Naive thymus-derived CD4-positive, alpha-beta T cell (primary cell): Measurements from ENCODE around the gene ZNF507. TPM values are rescaled to one million over a fixed set of nuclear protein-coding genes. Genes with fewer than 3 reads are reported as not detected.
A peak's percentile ranks its signal among the peaks of the same experiment; 100 is the strongest.

ENCODE experiments used
- ATAC-seq: fragments of 150-1000 bp; cut with Tn5 transposase; 2 replicates; pipeline ENCODE4 v1.10.0; 2021; ENCODE audit warnings: mild to moderate bottlenecking, moderate library complexity
- CTCF ChIA-PET: fragments of 350-600 bp; sonication (Branson Sonifier 250); formaldehyde crosslinking; loops from one replicate; lab custom pipeline; 2021; ENCODE audit warnings: antibody characterized with exemption; lab: Charles Lee
- POLR2A ChIA-PET: fragments of 350-600 bp; sonication (Branson Sonifier 250); formaldehyde crosslinking; loops from one replicate; lab custom pipeline; 2021; ENCODE audit warnings: antibody characterized with exemption, inconsistent platforms; lab: Charles Lee
- DNase-seq, 9 donors: peaks; one replicate each; pipeline versions ENCODE4 v3.0.0 to v3.0.0-alpha.2; 2020 to 2022; ENCODE audit warnings: mixed read lengths in 1 of 9
- H3K27ac ChIP-seq: one replicate; pipeline ENCODE4 v1.7.0; 2013; ENCODE audit warnings: mild to moderate bottlenecking, low read depth, low read length, moderate library complexity
- H3K27me3 ChIP-seq, 2 donors: one replicate each; pipeline ENCODE4 v1.7.0; 2013; ENCODE audit warnings: low read length in 2 of 2, mild to moderate bottlenecking in 2 of 2, moderate library complexity in 2 of 2; ENCODE audit not compliant: control insufficient read depth in 2 of 2, insufficient read depth in 2 of 2
- H3K36me3 ChIP-seq, 3 experiments: 1 replicate in 2 of 3; 2 replicates in 1 of 3; pipeline ENCODE4 v1.7.0; 2013; ENCODE audit warnings: low read length in 3 of 3, mild to moderate bottlenecking in 3 of 3, moderate library complexity in 1 of 3; ENCODE audit not compliant: insufficient read depth in 3 of 3, control insufficient read depth in 2 of 3
- H3K4me1 ChIP-seq, 2 donors: one replicate each; pipeline ENCODE4 v1.7.0; 2013; ENCODE audit warnings: low read length in 2 of 2, mild to moderate bottlenecking in 2 of 2, moderate library complexity in 1 of 2; ENCODE audit not compliant: control insufficient read depth in 2 of 2, insufficient read depth in 2 of 2
- H3K4me3 ChIP-seq: 2 replicates; pipeline ENCODE4 v1.7.0; 2013; ENCODE audit warnings: mild to moderate bottlenecking, low read length
- H3K9me3 ChIP-seq, 3 experiments: 1 replicate in 2 of 3; 2 replicates in 1 of 3; pipeline ENCODE4 v1.7.0; 2013; ENCODE audit warnings: low read length in 3 of 3; ENCODE audit not compliant: control insufficient read depth in 2 of 3
- H3K27ac Mint-ChIP-seq, 9 donors: one replicate each; pipeline ENCODE4 v1.8.0; 2020 to 2022; ENCODE audit warnings: mixed read lengths in 9 of 9, mild to moderate bottlenecking in 8 of 9, moderate library complexity in 5 of 9, inconsistent platforms in 2 of 9
- H3K27me3 Mint-ChIP-seq, 5 donors: one replicate each; pipeline ENCODE4 v1.8.0; 2021 to 2022; ENCODE audit warnings: mixed read lengths in 5 of 5, mild to moderate bottlenecking in 1 of 5
- H3K36me3 Mint-ChIP-seq, 5 donors: one replicate each; pipeline ENCODE4 v1.8.0; 2020 to 2022; ENCODE audit warnings: mixed read lengths in 5 of 5, mild to moderate bottlenecking in 3 of 5, inconsistent platforms in 1 of 5
- H3K4me1 Mint-ChIP-seq, 7 donors: one replicate each; pipeline ENCODE4 v1.8.0; 2020 to 2022; ENCODE audit warnings: mixed read lengths in 7 of 7, mild to moderate bottlenecking in 3 of 7, inconsistent platforms in 1 of 7
- H3K4me3 Mint-ChIP-seq, 10 donors: one replicate each; pipeline ENCODE4 v1.8.0; 2020 to 2022; ENCODE audit warnings: mild to moderate bottlenecking in 10 of 10, mixed read lengths in 10 of 10, moderate library complexity in 6 of 10, inconsistent platforms in 2 of 10
- H3K9me3 Mint-ChIP-seq, 11 donors: one replicate each; pipeline ENCODE4 v1.8.0; 2020 to 2022; ENCODE audit warnings: mixed read lengths in 11 of 11, mild to moderate bottlenecking in 4 of 11, inconsistent platforms in 1 of 11, moderate library complexity in 1 of 11
- intact Hi-C, 2 donors: fragments of 100-400 bp; cut with micrococcal nuclease; formaldehyde crosslinking; loops; one replicate each; pipeline ENCODE4 v1.15.1; 2023
- polyA plus RNA-seq, 2 donors: library from polyadenylated mRNA; unstranded; fragments of 300-500 nt; fragmentation: Illumina TruSeq; gene quantifications; one replicate each; pipeline ENCODE4 v1.2.3, GENCODE V29; 2021
- total RNA-seq, 6 experiments: library from RNA in 5 of 6; stranded (reverse) in 5 of 6; gene quantifications; 1 replicate in 5 of 6; 2 replicates in 1 of 6; pipeline ENCODE4 v1.2.3 and lab custom pipeline; 2021 to 2026

Gene ZNF507
- total and polyA plus RNA-seq, 7 experiments from 2014 or later = 11.2 to 46.3 (median 30.1) TPM

- no peaks in the 10 kb centered on the region for H3K9me3 ChIP-seq
- peaks cover 4 to 12% of the 10 kb centered on the region in 2 donors for H3K4me1 ChIP-seq
- no peak overlapping the region for H3K27ac ChIP-seq
- POLR2A ChIA-PET = no interaction called here
- H3K4me3 ChIP-seq = no peak overlapping the region
- Mint-ChIP-seq H3K27ac (peak overlapping the region; percentile 52 to 91 (median 88)), H3K9me3 (no peaks in the 10 kb centered on the region), H3K4me3 (peak overlapping the region; percentile 80 to 93 (median 88)), H3K27me3 (no peaks in the 10 kb centered on the region), H3K36me3 (peaks cover 4 to 25% (median 16%) of the 10 kb centered on the region in 5 donors), H3K4me1 (peaks cover under 1 to 30% (median 17%) of the 10 kb centered on the region in 7 donors)
- intact Hi-C loops = loop anchor here (2.0 to 10.0 kb wide), 3 partner anchors 565 to 966 kb away; partner anchors contain the start of genes CEBPG (in 1 of the 2), CEP89 (in 1 of the 2), FAAP24 (in 1 of the 2) and GPATCH1 (in 1 of the 2)
- CTCF ChIA-PET = no interaction called here
- DNase-seq (no peak), ATAC-seq (no peak)
- H3K27me3 ChIP-seq = no peaks in the 10 kb centered on the region
- peaks cover 3 to 9% (median 5%) of the 10 kb centered on the region in 3 experiments for H3K36me3 ChIP-seq
Measured at GRCh38 chr19:32407004-32407992, 61.9 kb downstream of the ZNF507 start.

GRCh38 chr19:32415246-32415645 lies 69.8 kb downstream of the ZNF507 start:
- Histone ChIP-seq H3K4me1 (no peaks in the 10 kb centered on the region), H3K9me3 (no peaks in the 10 kb centered on the region), H3K4me3 (no peak overlapping the region), H3K27me3 (no peaks in the 10 kb centered on the region), H3K27ac (no peak overlapping the region), H3K36me3 (peaks cover 0 to 14% (median 3%) of the 10 kb centered on the region in 3 experiments)
- Mint-ChIP-seq H3K27ac (peak overlapping the region in 1 of 9 donors; percentile 63), H3K4me1 (peaks cover 0 to 8% (median 0%) of the 10 kb centered on the region in 7 donors), H3K4me3 (no peak overlapping the region), H3K27me3 (no peaks in the 10 kb centered on the region), H3K9me3 (no peaks in the 10 kb centered on the region), H3K36me3 (peaks cover 8 to 45% (median 38%) of the 10 kb centered on the region in 5 donors)
- no peak for DNase-seq
- ATAC-seq = no peak
- CTCF ChIA-PET = no interaction called here
- POLR2A ChIA-PET = interaction anchor here (0.6 kb wide), 1 partner anchor 261 kb away, joined by 3 read pairs; no protein-coding TSS in a partner anchor
- intact Hi-C loops = no loop called here

GRCh38 chr19:32415669-32416068 lies 70.3 kb downstream of the ZNF507 start:
- Histone ChIP-seq H3K4me1 (no peaks in the 10 kb centered on the region), H3K4me3 (no peak overlapping the region), H3K9me3 (no peaks in the 10 kb centered on the region), H3K27ac (no peak overlapping the region), H3K27me3 (no peaks in the 10 kb centered on the region), H3K36me3 (peaks cover 0 to 14% (median 3%) of the 10 kb centered on the region in 3 experiments)
- ATAC-seq (no peak), DNase-seq (no peak)
- Mint-ChIP-seq H3K36me3 (peaks cover 8 to 43% (median 37%) of the 10 kb centered on the region in 5 donors), H3K27ac (peak overlapping the region in 1 of 9 donors; percentile 1), H3K4me1 (peaks cover 0 to 8% (median 0%) of the 10 kb centered on the region in 7 donors), H3K4me3 (no peak overlapping the region), H3K9me3 (no peaks in the 10 kb centered on the region), H3K27me3 (no peaks in the 10 kb centered on the region)
- intact Hi-C loops = no loop called here
- ChIA-PET POLR2A (interaction anchor here (0.6 kb wide), 1 partner anchor 261 kb away, joined by 3 read pairs; no protein-coding TSS in a partner anchor), CTCF (no interaction called here)

GRCh38 chr19:32416749-32417456 lies 71.5 kb downstream of the ZNF507 start:
- Mint-ChIP-seq H3K27me3 (no peaks in the 10 kb centered on the region), H3K4me3 (no peak overlapping the region), H3K27ac (no peak overlapping the region), H3K4me1 (peaks cover 4 to 12% (median 6%) of the 10 kb centered on the region in 7 donors), H3K36me3 (peaks cover 3 to 35% (median 32%) of the 10 kb centered on the region in 5 donors), H3K9me3 (no peaks in the 10 kb centered on the region)
- H3K27me3 ChIP-seq = no peaks in the 10 kb centered on the region
- H3K27ac ChIP-seq = no peak overlapping the region
- ChIA-PET POLR2A (interaction anchor here (0.6 kb wide), 2 partner anchors 38 to 43 kb away, joined by 3 read pairs; no protein-coding TSS in a partner anchor), CTCF (interaction anchor here (0.5 kb wide), 1 partner anchor 77 kb away, joined by 3 read pairs; no protein-coding TSS in a partner anchor)
- H3K9me3 ChIP-seq = no peaks in the 10 kb centered on the region
- intact Hi-C loops = no loop called here
- ATAC-seq = no peak
- peaks cover 0 to 10% (median under 1%) of the 10 kb centered on the region in 3 experiments for H3K36me3 ChIP-seq
- no peak overlapping the region for H3K4me3 ChIP-seq
- DNase-seq = no peak
- H3K4me1 ChIP-seq = peaks cover 0 to 5% of the 10 kb centered on the region in 2 donors

GRCh38 chr19:32418155-32418554 lies 72.7 kb downstream of the ZNF507 start:
- Histone ChIP-seq H3K9me3 (no peaks in the 10 kb centered on the region), H3K27ac (no peak overlapping the region), H3K27me3 (no peaks in the 10 kb centered on the region), H3K4me3 (no peak overlapping the region), H3K4me1 (peaks cover 0 to 13% of the 10 kb centered on the region in 2 donors), H3K36me3 (no peaks in the 10 kb centered on the region)
- intact Hi-C loops = no loop called here
- peaks cover 5 to 30% (median 26%) of the 10 kb centered on the region in 5 donors for H3K36me3 Mint-ChIP-seq
- ChIA-PET POLR2A (no interaction called here), CTCF (no interaction called here)
- H3K4me3 Mint-ChIP-seq = no peak overlapping the region
- no peak for DNase-seq
- H3K9me3 Mint-ChIP-seq = peaks cover 0 to 6% (median 0%) of the 10 kb centered on the region in 11 donors
- no peak overlapping the region for H3K27ac Mint-ChIP-seq
- peaks cover 11 to 23% (median 16%) of the 10 kb centered on the region in 7 donors for H3K4me1 Mint-ChIP-seq
- H3K27me3 Mint-ChIP-seq = no peaks in the 10 kb centered on the region
- ATAC-seq = no peak
